CD8-positive, alpha-beta memory T cell (primary cell): ENCODE results near the gene TMEM151B. TPM values are rescaled to one million over a fixed set of nuclear protein-coding genes. Genes with fewer than 3 reads are reported as not detected.

Experiments
- CTCF ChIA-PET: fragments of 350-600 bp; sonication (Branson Sonifier 250); formaldehyde crosslinking; loops from one replicate; lab custom pipeline; 2021; ENCODE audit warnings: antibody characterized with exemption; lab: Charles Lee
- POLR2A ChIA-PET: fragments of 350-600 bp; sonication (Branson Sonifier 250); formaldehyde crosslinking; loops from one replicate; lab custom pipeline; 2021; ENCODE audit warnings: antibody characterized with exemption; lab: Charles Lee
- DNase-seq, 5 donors: peaks; one replicate each; pipeline versions ENCODE4 v3.0.0 to v3.0.0-alpha.2; 2020 to 2022; ENCODE audit warnings: mixed read lengths in 1 of 5
- H3K27ac ChIP-seq: one replicate; pipeline ENCODE4 v1.7.0; 2013; ENCODE audit warnings: low read depth, mild to moderate bottlenecking, low read length, moderate library complexity
- H3K27me3 ChIP-seq: 2 replicates; pipeline ENCODE4 v1.7.0; 2013; ENCODE audit warnings: low read length, mild to moderate bottlenecking; ENCODE audit not compliant: insufficient read depth, poor library complexity, severe bottlenecking
- H3K36me3 ChIP-seq: 2 replicates; pipeline ENCODE4 v1.7.0; 2013; ENCODE audit warnings: mild to moderate bottlenecking, low read length, moderate library complexity; ENCODE audit not compliant: insufficient read depth
- H3K4me1 ChIP-seq: 2 replicates; pipeline ENCODE4 v1.7.0; 2013; ENCODE audit warnings: mild to moderate bottlenecking, low read length, moderate library complexity; ENCODE audit not compliant: insufficient read depth
- H3K4me3 ChIP-seq: 2 replicates; pipeline ENCODE4 v1.7.0; 2013; ENCODE audit warnings: mild to moderate bottlenecking, low read length
- H3K9me3 ChIP-seq: 2 replicates; pipeline ENCODE4 v1.7.0; 2013; ENCODE audit warnings: mild to moderate bottlenecking, low read length
- H3K27ac Mint-ChIP-seq, 8 donors: one replicate each; pipeline ENCODE4 v1.8.0; 2020 to 2021; ENCODE audit warnings: mixed read lengths in 8 of 8, mild to moderate bottlenecking in 6 of 8, inconsistent platforms in 3 of 8, moderate library complexity in 3 of 8
- H3K27me3 Mint-ChIP-seq, 2 donors: one replicate each; pipeline ENCODE4 v1.8.0; 2020 to 2021; ENCODE audit warnings: mixed read lengths in 2 of 2, mild to moderate bottlenecking in 1 of 2, moderate library complexity in 1 of 2
- H3K36me3 Mint-ChIP-seq, 3 donors: one replicate each; pipeline ENCODE4 v1.8.0; 2020 to 2021; ENCODE audit warnings: mixed read lengths in 3 of 3, inconsistent platforms in 1 of 3, mild to moderate bottlenecking in 1 of 3
- H3K4me1 Mint-ChIP-seq, 3 donors: one replicate each; pipeline ENCODE4 v1.8.0; 2020 to 2021; ENCODE audit warnings: mixed read lengths in 3 of 3, inconsistent platforms in 1 of 3, mild to moderate bottlenecking in 1 of 3
- H3K4me3 Mint-ChIP-seq, 7 donors: one replicate each; pipeline ENCODE4 v1.8.0; 2020 to 2021; ENCODE audit warnings: mixed read lengths in 7 of 7, mild to moderate bottlenecking in 6 of 7, moderate library complexity in 4 of 7, inconsistent platforms in 2 of 7
- H3K9me3 Mint-ChIP-seq, 5 donors: one replicate each; pipeline ENCODE4 v1.8.0; 2020 to 2022; ENCODE audit warnings: mixed read lengths in 5 of 5, mild to moderate bottlenecking in 3 of 5, moderate library complexity in 2 of 5, inconsistent platforms in 1 of 5
- polyA plus RNA-seq: library from polyadenylated mRNA; unstranded; fragments of 300-500 nt; fragmentation: Illumina TruSeq; gene quantifications from one replicate; pipeline ENCODE4 v1.2.3, GENCODE V29; 2021
- total RNA-seq, 2 experiments: library from RNA; stranded (reverse); gene quantifications; one replicate each; pipeline ENCODE4 v1.2.3, GENCODE V29; 2021

Gene TMEM151B
- total and polyA plus RNA-seq, 3 experiments from 2014 or later = not detected

DNA sequence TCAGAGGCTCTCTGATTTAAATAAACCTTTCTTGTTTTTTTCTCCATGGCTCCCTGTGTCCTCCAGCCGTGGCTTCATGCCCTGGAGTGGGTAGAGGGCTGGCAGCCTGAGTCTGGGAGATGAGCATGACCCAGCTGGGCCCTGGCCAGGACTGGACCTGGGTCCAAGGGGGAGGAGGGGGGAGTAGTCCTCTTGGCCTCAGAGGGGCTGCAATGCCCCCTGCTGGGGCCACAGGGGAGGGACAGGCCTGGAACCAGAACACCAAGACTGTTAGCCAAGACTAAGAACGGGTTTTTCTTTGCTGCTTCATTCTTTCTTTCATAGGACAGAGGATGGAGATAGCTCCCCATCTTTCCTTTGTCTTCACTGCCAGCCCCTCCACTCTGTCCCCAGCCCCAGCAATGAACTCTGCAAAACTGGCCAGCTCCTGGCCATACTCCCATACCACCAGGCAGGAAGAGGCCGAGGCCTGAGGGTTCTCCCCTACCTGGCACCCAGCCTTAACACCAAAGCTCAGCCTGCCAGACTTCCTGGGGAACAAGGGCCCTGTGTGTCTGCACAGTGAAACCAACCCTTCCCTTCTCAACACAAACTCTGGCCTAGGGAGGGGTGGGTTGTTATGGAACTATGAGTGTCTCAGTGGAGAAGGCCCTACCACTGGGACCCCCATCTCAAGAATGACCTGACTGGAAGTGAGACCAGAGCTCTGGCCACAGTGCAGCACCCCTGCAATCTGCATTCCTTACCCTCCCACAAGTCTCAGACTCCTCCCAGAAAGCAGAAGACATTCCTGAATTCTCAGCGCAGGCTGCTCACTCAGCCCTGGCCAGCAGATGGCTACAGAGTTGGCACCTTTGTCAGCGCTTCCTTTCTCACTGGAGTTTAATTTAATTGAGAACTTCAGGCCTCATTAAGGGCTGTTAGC lies 35.9 kb upstream of the TMEM151B start:
- no peak for DNase-seq
- H3K36me3 Mint-ChIP-seq = peaks cover 0 to 3% (median 0%) of the 10 kb centered on the region in 3 donors
- CTCF ChIA-PET = interaction anchor here (0.6 to 6.3 kb wide), 9 partner anchors 10 to 664 kb away, joined by 3 to 69 read pairs (median 5); partner anchors contain the start of genes HSP90AB1, SLC29A1 and SLC35B2

DNA sequence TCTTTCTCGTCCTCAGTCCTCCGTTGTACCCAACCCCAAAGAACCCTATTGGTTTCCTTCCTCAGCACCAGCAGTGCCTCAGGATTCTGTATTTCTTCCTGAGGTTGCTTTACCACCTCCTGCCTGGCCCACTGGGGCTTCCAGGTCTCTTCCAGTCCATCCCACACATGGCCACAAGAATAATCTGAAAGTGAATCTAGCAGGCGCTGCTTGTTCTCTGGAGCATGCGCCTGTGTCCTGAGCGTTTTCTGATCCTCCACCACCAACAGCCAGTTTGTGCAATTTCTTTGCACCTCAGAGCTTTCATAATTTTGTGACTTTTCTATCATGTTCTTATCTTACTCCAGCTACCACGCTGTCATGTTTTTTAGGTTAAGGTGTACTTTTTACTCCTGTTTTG lies 35.0 kb upstream of the TMEM151B start:
- ChIA-PET CTCF (interaction anchor here (1.2 to 6.3 kb wide), 7 partner anchors 9 to 63 kb away, joined by 3 to 69 read pairs (median 9); partner anchors contain the start of genes HSP90AB1, SLC29A1 and SLC35B2), POLR2A (interaction anchor here (1.4 kb wide), 1 partner anchor 11 kb away, joined by 4 read pairs; the partner anchor contains the start of gene HSP90AB1)
- Mint-ChIP-seq H3K27me3 (peaks cover 0 to 2% of the 10 kb centered on the region in 2 donors), H3K4me3 (peak overlapping the region in 2 of 7 donors; percentile 42 to 45), H3K9me3 (no peaks in the 10 kb centered on the region), H3K4me1 (peaks cover 10 to 15% (median 10%) of the 10 kb centered on the region in 3 donors), H3K27ac (peak overlapping the region in 1 of 8 donors; percentile 21), H3K36me3 (peaks cover 0 to 3% (median 0%) of the 10 kb centered on the region in 3 donors)
- Histone ChIP-seq H3K36me3 (no peaks in the 10 kb centered on the region), H3K27me3 (no peaks in the 10 kb centered on the region), H3K4me1 (peaks cover 12% of the 10 kb centered on the region), H3K27ac (no peak overlapping the region), H3K9me3 (no peaks in the 10 kb centered on the region), H3K4me3 (no peak overlapping the region)
- DNase-seq = no peak

More for the DNA sequence above, 35.9 kb upstream of the TMEM151B start:
- Mint-ChIP-seq H3K4me1 (peaks cover 10 to 15% (median 10%) of the 10 kb centered on the region in 3 donors), H3K27me3 (peaks cover 0 to under 1% of the 10 kb centered on the region in 2 donors), H3K27ac (peak overlapping the region in 1 of 8 donors; percentile 22), H3K9me3 (no peaks in the 10 kb centered on the region), H3K4me3 (peak overlapping the region in 1 of 7 donors; percentile 45)
- Histone ChIP-seq H3K4me3 (no peak overlapping the region), H3K27ac (no peak overlapping the region), H3K4me1 (peaks cover 12% of the 10 kb centered on the region), H3K9me3 (no peaks in the 10 kb centered on the region), H3K36me3 (no peaks in the 10 kb centered on the region), H3K27me3 (no peaks in the 10 kb centered on the region)
- POLR2A ChIA-PET = interaction anchor here (1.0 to 1.4 kb wide), 2 partner anchors 10 to 12 kb away, joined by 3 to 4 read pairs; partner anchors contain the start of gene HSP90AB1

- Histone ChIP-seq H3K36me3 (no peaks in the 10 kb centered on the region), H3K9me3 (no peaks in the 10 kb centered on the region), H3K4me3 (no peak overlapping the region), H3K4me1 (peaks cover 12% of the 10 kb centered on the region), H3K27ac (no peak overlapping the region), H3K27me3 (no peaks in the 10 kb centered on the region)
- Mint-ChIP-seq H3K9me3 (no peaks in the 10 kb centered on the region), H3K4me1 (peaks cover 10 to 15% (median 10%) of the 10 kb centered on the region in 3 donors), H3K4me3 (peak overlapping the region in 2 of 7 donors; percentile 19 to 69), H3K36me3 (peaks cover 0 to 3% (median 0%) of the 10 kb centered on the region in 3 donors), H3K27ac (peak overlapping the region in 1 of 8 donors; percentile 72), H3K27me3 (peaks cover 0 to 2% of the 10 kb centered on the region in 2 donors)
- DNase-seq = no peak
- ChIA-PET POLR2A (interaction anchor here (0.6 to 1.4 kb wide), 2 partner anchors 10 to 39 kb away, joined by 3 to 4 read pairs; partner anchors contain the start of gene HSP90AB1), CTCF (interaction anchor here (0.6 to 6.3 kb wide), 6 partner anchors 11 to 63 kb away, joined by 3 to 69 read pairs (median 10); partner anchors contain the start of genes HSP90AB1, SLC29A1 and SLC35B2)
These were observed 34.2 kb upstream of the TMEM151B start for GRCh38 chr6:44235891-44236516.

GRCh38 chr6:44237021-44237812 lies 33.0 kb upstream of the TMEM151B start:
- no peaks in the 10 kb centered on the region for H3K9me3 Mint-ChIP-seq
- CTCF ChIA-PET = interaction anchor here (0.9 to 6.3 kb wide), 17 partner anchors 10 to 141 kb away, joined by 3 to 69 read pairs (median 5); partner anchors contain the start of genes HSP90AB1, SLC29A1 and SLC35B2
- Histone ChIP-seq H3K27ac (peak overlapping the region; percentile 87), H3K4me3 (peak overlapping the region; percentile 77), H3K9me3 (no peaks in the 10 kb centered on the region), H3K27me3 (no peaks in the 10 kb centered on the region), H3K36me3 (no peaks in the 10 kb centered on the region), H3K4me1 (peaks cover 12% of the 10 kb centered on the region)
- H3K27me3 Mint-ChIP-seq = peaks cover 0 to 2% of the 10 kb centered on the region in 2 donors
- peak overlapping the region; percentile 63 to 98 (median 96) for H3K27ac Mint-ChIP-seq
- H3K4me3 Mint-ChIP-seq = peak overlapping the region; percentile 84 to 95 (median 89)
- peaks cover 0 to 3% (median 0%) of the 10 kb centered on the region in 3 donors for H3K36me3 Mint-ChIP-seq
- DNase-seq = peak in 3 of 5 donors; percentile 61 to 81 (median 71)
- peaks cover 10 to 15% (median 10%) of the 10 kb centered on the region in 3 donors for H3K4me1 Mint-ChIP-seq
- POLR2A ChIA-PET = interaction anchor here (0.6 to 2.1 kb wide), 5 partner anchors 10 to 1183 kb away, joined by 3 to 18 read pairs (median 3); partner anchors contain the start of genes CUL7, HSP90AB1 and SLC29A1

GRCh38 chr6:44237813-44238433 lies 32.3 kb upstream of the TMEM151B start:
- H3K27me3 ChIP-seq = no peaks in the 10 kb centered on the region
- peaks cover 10 to 15% (median 10%) of the 10 kb centered on the region in 3 donors for H3K4me1 Mint-ChIP-seq
- H3K9me3 Mint-ChIP-seq = no peaks in the 10 kb centered on the region
- peaks cover 0 to 3% (median 0%) of the 10 kb centered on the region in 3 donors for H3K36me3 Mint-ChIP-seq
- CTCF ChIA-PET = interaction anchor here (0.9 to 6.3 kb wide), 16 partner anchors 9 to 141 kb away, joined by 3 to 69 read pairs (median 4); partner anchors contain the start of genes HSP90AB1, SLC29A1 and SLC35B2
- DNase-seq = peak; percentile 70 to 85 (median 76)
- peak overlapping the region; percentile 77 for H3K4me3 ChIP-seq
- peaks cover 0 to 2% of the 10 kb centered on the region in 2 donors for H3K27me3 Mint-ChIP-seq
- peaks cover 12% of the 10 kb centered on the region for H3K4me1 ChIP-seq
- POLR2A ChIA-PET = interaction anchor here (0.6 to 2.1 kb wide), 5 partner anchors 9 to 1184 kb away, joined by 3 to 18 read pairs (median 3); partner anchors contain the start of genes CUL7, HSP90AB1 and SLC29A1
- H3K4me3 Mint-ChIP-seq = peak overlapping the region; percentile 84 to 95 (median 89)
- H3K27ac Mint-ChIP-seq = peak overlapping the region; percentile 63 to 98 (median 96)
- peak overlapping the region; percentile 87 for H3K27ac ChIP-seq
- no peaks in the 10 kb centered on the region for H3K36me3 ChIP-seq
- no peaks in the 10 kb centered on the region for H3K9me3 ChIP-seq

DNA sequence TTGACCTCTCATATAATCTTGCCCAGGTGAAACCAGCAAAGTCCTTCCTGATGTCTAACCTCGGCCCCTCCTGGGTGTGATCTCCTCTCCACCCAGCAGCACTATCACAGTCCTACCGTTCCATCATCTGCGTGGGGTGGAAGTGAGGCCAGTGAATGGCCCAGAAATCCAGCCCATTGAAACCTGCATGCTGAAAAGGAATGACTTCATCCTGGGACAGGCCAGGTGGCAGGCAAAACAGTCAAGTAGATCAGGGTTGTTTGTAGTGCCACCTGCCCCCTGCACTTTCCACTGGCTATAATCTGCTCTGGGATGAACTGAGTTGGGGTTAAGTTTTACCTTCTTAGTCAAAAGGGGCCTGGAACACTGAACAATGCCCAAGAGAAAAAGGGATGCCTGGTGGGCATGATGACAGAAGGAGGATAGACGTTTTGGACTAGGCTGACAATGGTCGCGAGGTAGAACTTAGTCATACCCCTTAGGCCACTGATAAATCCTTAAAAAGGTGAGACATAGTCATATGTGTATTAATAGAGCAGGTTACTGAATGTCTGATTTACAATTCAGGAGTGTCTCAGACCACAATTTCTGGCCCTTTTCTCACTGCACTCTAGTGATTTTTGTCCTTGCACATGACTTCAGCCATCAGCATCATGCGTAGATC lies 31.4 kb upstream of the TMEM151B start:
- H3K27me3 Mint-ChIP-seq = peaks cover 0 to 2% of the 10 kb centered on the region in 2 donors
- Histone ChIP-seq H3K4me1 (peaks cover 12% of the 10 kb centered on the region), H3K27ac (no peak overlapping the region), H3K27me3 (no peaks in the 10 kb centered on the region), H3K4me3 (no peak overlapping the region), H3K9me3 (no peaks in the 10 kb centered on the region), H3K36me3 (no peaks in the 10 kb centered on the region)
- CTCF ChIA-PET = interaction anchor here (1.6 to 6.3 kb wide), 4 partner anchors 8 to 60 kb away, joined by 4 to 69 read pairs (median 23); partner anchors contain the start of genes HSP90AB1 and SLC29A1
- H3K9me3 Mint-ChIP-seq = no peaks in the 10 kb centered on the region
- peak overlapping the region in 7 of 8 donors; percentile 63 to 98 (median 96) for H3K27ac Mint-ChIP-seq
- peaks cover 0 to 3% (median 0%) of the 10 kb centered on the region in 3 donors for H3K36me3 Mint-ChIP-seq
- H3K4me3 Mint-ChIP-seq = peak overlapping the region; percentile 84 to 95 (median 89)
- H3K4me1 Mint-ChIP-seq = peaks cover 10 to 15% (median 10%) of the 10 kb centered on the region in 3 donors
- no peak for DNase-seq
- POLR2A ChIA-PET = interaction anchor here (2.1 kb wide), 1 partner anchor 8 kb away, joined by 18 read pairs; the partner anchor contains the start of gene HSP90AB1
